Measurements from ENCODE around the gene PKHD1.

DNA sequence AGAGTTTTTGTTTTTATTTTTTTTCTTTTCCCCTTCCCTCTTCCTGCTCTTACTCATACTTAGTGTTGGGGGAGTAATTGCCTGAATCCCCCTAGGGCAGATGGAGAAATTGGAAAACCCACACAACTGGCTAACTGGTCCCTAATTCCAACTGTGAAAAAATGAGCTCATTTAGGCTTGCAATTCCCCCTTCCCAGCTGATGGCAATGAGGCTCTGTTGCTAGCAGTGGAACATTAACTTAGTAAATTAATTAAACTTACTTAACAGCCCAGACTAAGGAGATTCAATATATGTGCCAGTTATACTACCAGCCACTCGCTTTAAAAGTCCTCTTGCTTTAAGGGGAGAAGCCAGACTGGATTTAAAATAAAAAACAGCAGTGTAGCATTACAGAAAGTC is 76.6 kb downstream of the PKHD1 start:
- TF ChIP-seq RFX5 (IDR thresholded peaks at IDR 0.05; ENCODE audit: borderline replicate concordance, low read depth, low read length) (no peak), CHD1 (IDR thresholded peaks at IDR 0.05; ENCODE audit: low read depth, low read length) (no peak), SIX5 (IDR thresholded peaks at IDR 0.05; ENCODE audit: low read depth, low read length) (no peak), ATF2 (IDR thresholded peaks at IDR 0.05; ENCODE audit: low read length) (no peak), POLR2A (IDR thresholded peaks at IDR 0.05; ENCODE audit: control extremely low read depth in 1 of 2, low read depth in 2 of 2, low read length in 2 of 2) (no peak), SUZ12 (IDR thresholded peaks at IDR 0.05; ENCODE audit: low read length) (no peak), RNF2 (IDR thresholded peaks at IDR 0.05; ENCODE audit: borderline replicate concordance, low read depth, low read length, missing control alignments, poor library complexity, severe bottlenecking) (no peak), SP1 (IDR thresholded peaks at IDR 0.05; ENCODE audit: low read depth, low read length) (no peak), EZH2 (IDR thresholded peaks at IDR 0.05; ENCODE audit: low read depth, low read length, severe bottlenecking) (no peak), GABPA (IDR thresholded peaks at IDR 0.05; ENCODE audit: borderline replicate concordance, insufficient read depth, low read length) (no peak), HDAC6 (IDR thresholded peaks at IDR 0.05; ENCODE audit: low read depth, low read length) (no peak), ZNF274 (IDR thresholded peaks at IDR 0.05; ENCODE audit: borderline replicate concordance, extremely low read depth, low read length) (no peak)
- TF ChIP-seq, protein P1, sequence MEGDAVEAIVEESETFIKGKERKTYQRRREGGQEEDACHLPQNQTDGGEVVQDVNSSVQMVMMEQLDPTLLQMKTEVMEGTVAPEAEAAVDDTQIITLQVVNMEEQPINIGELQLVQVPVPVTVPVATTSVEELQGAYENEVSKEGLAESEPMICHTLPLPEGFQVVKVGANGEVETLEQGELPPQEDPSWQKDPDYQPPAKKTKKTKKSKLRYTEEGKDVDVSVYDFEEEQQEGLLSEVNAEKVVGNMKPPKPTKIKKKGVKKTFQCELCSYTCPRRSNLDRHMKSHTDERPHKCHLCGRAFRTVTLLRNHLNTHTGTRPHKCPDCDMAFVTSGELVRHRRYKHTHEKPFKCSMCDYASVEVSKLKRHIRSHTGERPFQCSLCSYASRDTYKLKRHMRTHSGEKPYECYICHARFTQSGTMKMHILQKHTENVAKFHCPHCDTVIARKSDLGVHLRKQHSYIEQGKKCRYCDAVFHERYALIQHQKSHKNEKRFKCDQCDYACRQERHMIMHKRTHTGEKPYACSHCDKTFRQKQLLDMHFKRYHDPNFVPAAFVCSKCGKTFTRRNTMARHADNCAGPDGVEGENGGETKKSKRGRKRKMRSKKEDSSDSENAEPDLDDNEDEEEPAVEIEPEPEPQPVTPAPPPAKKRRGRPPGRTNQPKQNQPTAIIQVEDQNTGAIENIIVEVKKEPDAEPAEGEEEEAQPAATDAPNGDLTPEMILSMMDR (IDR thresholded peaks at IDR 0.05; ENCODE audit: control extremely low read depth in 1 of 3, insufficient read depth in 1 of 3, low read depth in 1 of 3, low read length in 3 of 3) = no peak

All from H1 (cell line).